Measurements from ENCODE around the gene PRKCE. TPM values are rescaled to one million over a fixed set of nuclear protein-coding genes. Genes with fewer than 3 reads are reported as not detected.

Gene PRKCE
- total RNA-seq, 1 experiment from 2014 or later = 14.8 TPM

GRCh38 chr2:45786836-45787357, 135.4 kb downstream of the PRKCE start:
- intact Hi-C loops (cut with micrococcal nuclease) = no loop called here
- Histone ChIP-seq H3K4me3 (replicated peaks in 1 of 2; ENCODE audit: low read depth in 1 of 2, low read length in 2 of 2) (no peak overlapping the region), H3K9me2 (ENCODE audit: insufficient read depth) (no peaks in the 10 kb centered on the region), H3K27ac (ENCODE audit: low read depth, low read length) (no peak overlapping the region), H3K9ac (ENCODE audit: low read length) (no peak overlapping the region), H3K79me2 (ENCODE audit: insufficient read depth, low read length) (no peaks in the 10 kb centered on the region), H3K4me2 (ENCODE audit: low read length) (no peak overlapping the region), H3K27me3 (ENCODE audit: insufficient read depth, low read length) (no peaks in the 10 kb centered on the region), H3K4me1 (ENCODE audit: control insufficient read depth in 1 of 2, insufficient read depth in 2 of 2, low read length in 2 of 2) (no peaks in the 10 kb centered on the region), H3K9me3 (ENCODE audit: control insufficient read depth in 1 of 2, insufficient read depth in 1 of 2, low read depth in 1 of 2, low read length in 2 of 2) (no peaks in the 10 kb centered on the region), H2AFZ (ENCODE audit: low read depth, low read length, poor library complexity, severe bottlenecking) (no peak overlapping the region), H4K20me1 (ENCODE audit: insufficient read depth) (no peaks in the 10 kb centered on the region), H3K36me3 (ENCODE audit: control insufficient read depth in 1 of 2, insufficient read depth in 2 of 2, low read length in 2 of 2) (no peaks in the 10 kb centered on the region)
- ATAC-seq (no peak), DNase-seq (ENCODE audit: low read depth, low spot score) (no peak)
- BruUV-seq (replicated peaks) = no TSS peak
- CTCF ChIA-PET = interaction anchor here (1.5 kb wide), 1 partner anchor 8 kb away, joined by 6 read pairs; no protein-coding TSS in a partner anchor
- no peak for TF ChIP-seq CEBPB (IDR thresholded peaks at IDR 0.05; ENCODE audit: low read depth)
- no peak for TF ChIP-seq ZFX (IDR thresholded peaks at IDR 0.05)
- no peak for TF ChIP-seq EZH2phosphoT487 (IDR thresholded peaks at IDR 0.05; ENCODE audit: borderline replicate concordance)
- no peak for TF ChIP-seq POLR2AphosphoS5 (IDR thresholded peaks at IDR 0.05; ENCODE audit: low read depth, low read length)
- TF ChIP-seq CBX3 (IDR thresholded peaks at IDR 0.05; ENCODE audit: low read depth) = no peak
- no peak for TF ChIP-seq ELF1 (IDR thresholded peaks at IDR 0.05; ENCODE audit: borderline replicate concordance, low read depth)
- TF ChIP-seq FOSL1 (IDR thresholded peaks at IDR 0.05; ENCODE audit: low read depth) = no peak
- TF ChIP-seq REST (IDR thresholded peaks at IDR 0.05; ENCODE audit: low read depth) = no peak
- TF ChIP-seq POLR2A (IDR thresholded peaks at IDR 0.05; ENCODE audit: borderline replicate concordance, extremely low read depth, insufficient read depth, insufficient read length) = no peak
- no peak for TF ChIP-seq EZH2 (IDR thresholded peaks at IDR 0.05)
- no peak for TF ChIP-seq YY1 (IDR thresholded peaks at IDR 0.05; ENCODE audit: extremely low read depth, insufficient replicate concordance, low read depth, low read length)
- no peak for TF ChIP-seq SIN3A (IDR thresholded peaks at IDR 0.05; ENCODE audit: low read depth)
- TF ChIP-seq ATF3 (IDR thresholded peaks at IDR 0.05) = no peak
- no peak for TF ChIP-seq MAX (IDR thresholded peaks at IDR 0.05)
- no peak for TF ChIP-seq EGR1 (IDR thresholded peaks at IDR 0.05; ENCODE audit: low read depth)
- TF ChIP-seq RAD21 (IDR thresholded peaks at IDR 0.05; ENCODE audit: low read depth) = no peak
- POLR2A ChIA-PET = no interaction called here
- RAD21 ChIA-PET (ENCODE audit: low non-redundant PET in 1 of 2, low total read pairs in 2 of 2, uncharacterized antibody in 2 of 2, unreplicated experiment in 2 of 2) = no interaction called here
